Hepatocyte (in vitro differentiated cells): ENCODE data around the gene DNAH17.

Source experiments
- EZH2 ChIP-seq: fragments of 200-600 bp; sonication (generic); IDR thresholded peaks from 2 replicates; pipeline ENCODE4 v1.6.1; 2016; ENCODE audit warnings: antibody characterized with exemption, mild to moderate bottlenecking, borderline replicate concordance
- EZH2phosphoT487 ChIP-seq: fragments of 200-600 bp; sonication (generic); IDR thresholded peaks from one replicate; pipeline ENCODE4 v1.6.1; 2018; ENCODE audit warnings: antibody characterized with exemption, mild to moderate bottlenecking, low read depth, moderate library complexity; ENCODE audit not compliant: unreplicated experiment, severe bottlenecking
- TF ChIP-seq, protein P1 (sequence below): fragments of 200-600 bp; sonication (generic); IDR thresholded peaks from 2 replicates; pipeline ENCODE4 v1.5.1; 2016; ENCODE audit warnings: antibody characterized with exemption, mild to moderate bottlenecking; ENCODE audit not compliant: poor library complexity

- TF ChIP-seq, protein P1, sequence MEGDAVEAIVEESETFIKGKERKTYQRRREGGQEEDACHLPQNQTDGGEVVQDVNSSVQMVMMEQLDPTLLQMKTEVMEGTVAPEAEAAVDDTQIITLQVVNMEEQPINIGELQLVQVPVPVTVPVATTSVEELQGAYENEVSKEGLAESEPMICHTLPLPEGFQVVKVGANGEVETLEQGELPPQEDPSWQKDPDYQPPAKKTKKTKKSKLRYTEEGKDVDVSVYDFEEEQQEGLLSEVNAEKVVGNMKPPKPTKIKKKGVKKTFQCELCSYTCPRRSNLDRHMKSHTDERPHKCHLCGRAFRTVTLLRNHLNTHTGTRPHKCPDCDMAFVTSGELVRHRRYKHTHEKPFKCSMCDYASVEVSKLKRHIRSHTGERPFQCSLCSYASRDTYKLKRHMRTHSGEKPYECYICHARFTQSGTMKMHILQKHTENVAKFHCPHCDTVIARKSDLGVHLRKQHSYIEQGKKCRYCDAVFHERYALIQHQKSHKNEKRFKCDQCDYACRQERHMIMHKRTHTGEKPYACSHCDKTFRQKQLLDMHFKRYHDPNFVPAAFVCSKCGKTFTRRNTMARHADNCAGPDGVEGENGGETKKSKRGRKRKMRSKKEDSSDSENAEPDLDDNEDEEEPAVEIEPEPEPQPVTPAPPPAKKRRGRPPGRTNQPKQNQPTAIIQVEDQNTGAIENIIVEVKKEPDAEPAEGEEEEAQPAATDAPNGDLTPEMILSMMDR: no peak
- TF ChIP-seq EZH2 (no peak), EZH2phosphoT487 (no peak)
These were observed 184.9 kb downstream of the DNAH17 start for GRCh38 chr17:78392295-78392694.
